ENCODE measurements around the gene UNC45B. TPM values are rescaled to one million over a fixed set of nuclear protein-coding genes. Genes with fewer than 3 reads are reported as not detected.
"Not testable (repeated sequence)": the region's sequence is repeated elsewhere in the genome, so short reads cannot be mapped to it uniquely, and the experiment has no call there.

UNC45B gene
- total RNA-seq, 1 donor from 2014 or later, result 2.2 TPM

DNA sequence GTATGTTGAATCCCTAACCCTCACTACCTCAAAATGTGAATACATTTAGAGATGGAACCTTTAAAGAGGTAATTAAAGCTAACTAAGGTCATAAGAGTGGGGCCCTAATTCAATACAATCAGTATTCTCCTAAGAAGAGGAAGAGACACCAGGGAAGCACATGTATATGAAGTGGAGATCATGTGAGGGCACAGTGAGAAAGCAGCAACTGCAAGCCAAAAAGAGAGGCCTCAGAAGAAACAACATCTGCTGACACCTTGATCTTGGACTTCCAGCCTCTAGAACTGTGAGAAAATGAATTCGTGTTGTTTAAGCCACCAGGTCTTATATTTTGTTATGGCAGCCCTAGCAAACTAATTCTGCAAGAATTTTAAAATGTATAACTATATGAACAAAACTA is 82.0 kb downstream of the UNC45B start:
- Mint-ChIP-seq H3K27ac (ENCODE audit: unreplicated experiment) (no peak overlapping the region), H3K36me3 (ENCODE audit: unreplicated experiment) (no peaks in the 10 kb centered on the region), H3K4me1 (ENCODE audit: low read depth, unreplicated experiment) (no peaks in the 10 kb centered on the region), H3K27me3 (ENCODE audit: unreplicated experiment) (no peaks in the 10 kb centered on the region), H3K4me3 (ENCODE audit: unreplicated experiment) (no peak overlapping the region), H3K9me3 (ENCODE audit: unreplicated experiment) (no peaks in the 10 kb centered on the region)
- DNase-seq, result no peak
- TF ChIP-seq, protein P1, sequence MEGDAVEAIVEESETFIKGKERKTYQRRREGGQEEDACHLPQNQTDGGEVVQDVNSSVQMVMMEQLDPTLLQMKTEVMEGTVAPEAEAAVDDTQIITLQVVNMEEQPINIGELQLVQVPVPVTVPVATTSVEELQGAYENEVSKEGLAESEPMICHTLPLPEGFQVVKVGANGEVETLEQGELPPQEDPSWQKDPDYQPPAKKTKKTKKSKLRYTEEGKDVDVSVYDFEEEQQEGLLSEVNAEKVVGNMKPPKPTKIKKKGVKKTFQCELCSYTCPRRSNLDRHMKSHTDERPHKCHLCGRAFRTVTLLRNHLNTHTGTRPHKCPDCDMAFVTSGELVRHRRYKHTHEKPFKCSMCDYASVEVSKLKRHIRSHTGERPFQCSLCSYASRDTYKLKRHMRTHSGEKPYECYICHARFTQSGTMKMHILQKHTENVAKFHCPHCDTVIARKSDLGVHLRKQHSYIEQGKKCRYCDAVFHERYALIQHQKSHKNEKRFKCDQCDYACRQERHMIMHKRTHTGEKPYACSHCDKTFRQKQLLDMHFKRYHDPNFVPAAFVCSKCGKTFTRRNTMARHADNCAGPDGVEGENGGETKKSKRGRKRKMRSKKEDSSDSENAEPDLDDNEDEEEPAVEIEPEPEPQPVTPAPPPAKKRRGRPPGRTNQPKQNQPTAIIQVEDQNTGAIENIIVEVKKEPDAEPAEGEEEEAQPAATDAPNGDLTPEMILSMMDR (IDR thresholded peaks at IDR 0.05; ENCODE audit: partially characterized antibody, unreplicated experiment), result no peak

DNA sequence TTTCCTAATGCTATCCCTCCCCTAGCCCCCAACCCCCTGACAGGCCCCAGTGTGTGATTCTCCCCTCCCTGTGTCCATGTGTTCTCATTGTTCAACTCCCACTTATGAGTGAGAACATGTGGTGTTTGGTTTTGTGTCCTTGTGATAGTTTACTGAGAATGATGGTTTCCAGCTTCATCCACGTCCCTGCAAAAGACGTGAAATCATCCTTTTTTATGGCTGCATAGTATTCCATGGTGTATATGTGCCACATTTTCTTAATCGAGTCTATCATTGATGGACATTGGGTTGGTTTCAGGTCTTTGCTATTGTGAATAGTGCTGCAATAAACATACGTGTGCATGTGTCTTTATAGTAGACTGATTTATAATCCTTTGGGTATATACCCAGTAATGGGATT is 86.7 kb downstream of the UNC45B start:
- H3K27me3 Mint-ChIP-seq (ENCODE audit: unreplicated experiment); H3K4me3 Mint-ChIP-seq (ENCODE audit: unreplicated experiment); DNase-seq; H3K9me3 Mint-ChIP-seq (ENCODE audit: unreplicated experiment); H3K36me3 Mint-ChIP-seq (ENCODE audit: unreplicated experiment); H3K27ac Mint-ChIP-seq (ENCODE audit: unreplicated experiment); H3K4me1 Mint-ChIP-seq (ENCODE audit: low read depth, unreplicated experiment): not testable (repeated sequence)

DNA sequence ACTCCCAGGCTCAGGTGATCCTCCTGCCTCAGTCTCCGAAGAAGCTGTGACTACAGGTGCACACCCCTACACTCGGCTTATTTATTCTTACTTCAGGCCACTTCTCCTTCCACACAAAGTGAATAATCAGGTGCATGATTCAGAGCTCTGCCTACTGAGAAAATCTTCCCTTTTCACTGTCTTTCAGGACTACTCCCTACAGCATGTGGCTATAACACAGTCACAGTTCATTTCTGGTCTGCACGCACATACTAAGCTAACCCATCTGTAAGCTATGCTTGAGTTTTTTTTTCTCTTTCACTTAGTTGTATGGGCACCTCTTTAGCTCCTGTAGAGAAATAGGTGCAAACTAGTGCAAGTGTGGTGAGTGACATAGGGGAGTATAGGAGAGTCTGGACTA is 87.7 kb downstream of the UNC45B start:
- TF ChIP-seq, protein P1 (IDR thresholded peaks at IDR 0.05; ENCODE audit: partially characterized antibody, unreplicated experiment), result no peak
- Mint-ChIP-seq H3K9me3 (ENCODE audit: unreplicated experiment) (no peaks in the 10 kb centered on the region), H3K4me1 (ENCODE audit: low read depth, unreplicated experiment) (no peaks in the 10 kb centered on the region), H3K27me3 (ENCODE audit: unreplicated experiment) (peaks cover 4% of the 10 kb centered on the region), H3K27ac (ENCODE audit: unreplicated experiment) (no peak overlapping the region), H3K36me3 (ENCODE audit: unreplicated experiment) (no peaks in the 10 kb centered on the region), H3K4me3 (ENCODE audit: unreplicated experiment) (no peak overlapping the region)
- DNase-seq, result no peak

DNA sequence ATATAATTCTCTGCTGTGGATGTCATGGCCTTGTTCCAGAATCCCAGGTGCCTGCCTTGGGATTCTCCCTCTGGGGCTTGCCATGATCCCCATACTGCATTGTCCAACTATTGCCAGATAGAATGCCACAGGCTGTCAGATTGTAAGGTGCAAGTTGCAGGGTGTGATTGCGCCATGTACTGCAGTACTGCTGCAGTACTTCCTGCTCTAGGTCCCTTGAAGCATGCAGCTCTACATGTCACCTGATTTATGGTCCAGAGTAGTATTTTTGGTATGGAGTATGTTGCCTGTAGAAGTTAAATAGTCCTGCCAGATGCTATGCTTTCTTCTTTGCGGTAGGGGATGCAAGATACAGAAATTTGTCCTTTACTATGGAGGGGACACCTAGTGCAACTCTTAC is 88.3 kb downstream of the UNC45B start:
- Mint-ChIP-seq H3K36me3 (ENCODE audit: unreplicated experiment) (no peaks in the 10 kb centered on the region), H3K4me1 (ENCODE audit: low read depth, unreplicated experiment) (no peaks in the 10 kb centered on the region), H3K27me3 (ENCODE audit: unreplicated experiment) (peaks cover 4% of the 10 kb centered on the region), H3K9me3 (ENCODE audit: unreplicated experiment) (no peaks in the 10 kb centered on the region), H3K4me3 (ENCODE audit: unreplicated experiment) (no peak overlapping the region), H3K27ac (ENCODE audit: unreplicated experiment) (no peak overlapping the region)
- no peak for DNase-seq
- TF ChIP-seq, protein P1 (IDR thresholded peaks at IDR 0.05; ENCODE audit: partially characterized antibody, unreplicated experiment), result no peak

DNA sequence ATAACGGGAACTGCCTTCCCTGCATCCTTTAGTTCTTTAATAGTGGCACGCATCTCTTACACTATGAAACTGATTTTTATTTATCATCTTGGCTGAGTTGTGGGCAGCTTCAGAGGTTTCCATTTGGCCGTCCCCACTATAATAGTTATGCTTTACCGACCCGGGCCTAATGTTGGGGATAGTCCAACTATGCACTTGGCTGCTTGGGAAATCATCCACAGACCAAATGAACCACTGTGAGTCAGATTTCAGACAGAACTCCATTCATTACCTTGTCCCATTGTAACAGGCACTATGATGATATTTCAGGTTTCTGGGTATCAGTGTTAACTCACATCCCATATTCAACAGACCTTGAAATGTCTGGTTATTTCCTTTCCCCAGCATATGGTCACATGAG is 89.2 kb downstream of the UNC45B start:
- H3K4me3 Mint-ChIP-seq (ENCODE audit: unreplicated experiment), result no peak overlapping the region
- TF ChIP-seq, protein P1 (IDR thresholded peaks at IDR 0.05; ENCODE audit: partially characterized antibody, unreplicated experiment), result no peak
- H3K36me3 Mint-ChIP-seq (ENCODE audit: unreplicated experiment), result no peaks in the 10 kb centered on the region
- H3K27ac Mint-ChIP-seq (ENCODE audit: unreplicated experiment), result no peak overlapping the region
- peaks cover 4% of the 10 kb centered on the region for H3K27me3 Mint-ChIP-seq (ENCODE audit: unreplicated experiment)
- no peaks in the 10 kb centered on the region for H3K4me1 Mint-ChIP-seq (ENCODE audit: low read depth, unreplicated experiment)
- no peaks in the 10 kb centered on the region for H3K9me3 Mint-ChIP-seq (ENCODE audit: unreplicated experiment)
- DNase-seq, result no peak

DNA sequence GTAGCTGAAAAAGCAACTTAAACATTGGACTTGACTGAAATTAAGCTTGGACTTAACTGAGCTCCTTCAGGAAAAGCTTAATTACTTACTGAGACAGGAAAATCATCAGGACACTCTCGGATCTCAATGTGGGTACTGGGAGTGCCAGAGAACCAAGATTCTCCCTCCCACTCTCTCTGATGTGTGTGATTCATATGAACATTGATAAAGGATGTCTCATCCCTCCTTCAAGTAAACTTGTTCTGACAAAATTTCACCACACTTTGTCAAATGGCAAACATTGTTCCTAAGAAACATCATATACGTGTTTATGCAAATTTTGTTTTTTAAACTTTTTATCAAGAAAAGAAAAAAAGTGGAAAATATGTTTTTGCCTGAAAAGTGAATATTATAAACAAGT is 91.2 kb downstream of the UNC45B start:
- no peaks in the 10 kb centered on the region for H3K9me3 Mint-ChIP-seq (ENCODE audit: unreplicated experiment)
- DNase-seq, result no peak
- H3K36me3 Mint-ChIP-seq (ENCODE audit: unreplicated experiment), result no peaks in the 10 kb centered on the region
- peaks cover 11% of the 10 kb centered on the region for H3K27me3 Mint-ChIP-seq (ENCODE audit: unreplicated experiment)
- no peak overlapping the region for H3K4me3 Mint-ChIP-seq (ENCODE audit: unreplicated experiment)
- no peak overlapping the region for H3K27ac Mint-ChIP-seq (ENCODE audit: unreplicated experiment)
- TF ChIP-seq, protein P1 (IDR thresholded peaks at IDR 0.05; ENCODE audit: partially characterized antibody, unreplicated experiment), result no peak
- peaks cover 3% of the 10 kb centered on the region for H3K4me1 Mint-ChIP-seq (ENCODE audit: low read depth, unreplicated experiment)
